K562 (cell line): Measurements from ENCODE around the gene BCCIP. TPM values are rescaled to one million over a fixed set of nuclear protein-coding genes. Genes with fewer than 3 reads are reported as not detected.
A peak's percentile ranks its signal among the peaks of the same experiment; 100 is the strongest.

Experiments used
- CBX5 ChIP-seq: IDR thresholded peaks from 2 replicates; pipeline ENCODE4 v1.6.1; 2014; ENCODE audit warnings: low read depth, borderline replicate concordance
- NCOA6 ChIP-seq: fragments of 450-650 bp; IDR thresholded peaks from 2 replicates; pipeline ENCODE4 v1.6.1; 2017; ENCODE audit warnings: mild to moderate bottlenecking
- NCOR1 ChIP-seq: fragments of 450-650 bp; IDR thresholded peaks from 2 replicates; pipeline ENCODE4 v1.6.1; 2016; ENCODE audit warnings: mild to moderate bottlenecking, moderate library complexity
- NFIC ChIP-seq: fragments of 450-650 bp; IDR thresholded peaks from 2 replicates; pipeline ENCODE4 v1.6.1; 2017; ENCODE audit warnings: mild to moderate bottlenecking, inconsistent platforms
- SIN3A ChIP-seq, 2 experiments: fragments of 150-350 bp in 1 of 2; IDR thresholded peaks; 2 replicates each; pipeline ENCODE4 v1.6.1; 2011 to 2016; ENCODE audit warnings: borderline replicate concordance in 2 of 2, low read depth in 2 of 2, low read length in 2 of 2, mild to moderate bottlenecking in 2 of 2, moderate library complexity in 2 of 2; ENCODE audit not compliant: control insufficient read depth in 1 of 2
- ZNF174 ChIP-seq: fragments of 250-450 bp; sonication (Bioruptor Pico); IDR thresholded peaks from 2 replicates; pipeline ENCODE4 v1.4.0; 2020; ENCODE audit warnings: mild to moderate bottlenecking
- ZNF175 ChIP-seq: fragments of 200-800 bp; sonication (Bioruptor generic); IDR thresholded peaks from 2 replicates; pipeline ENCODE4 v1.6.1; 2016; ENCODE audit warnings: low read depth, mild to moderate bottlenecking, missing genetic modification characterization, missing compliant biosample characterization
- polyA plus RNA-seq, 8 experiments: library from polyadenylated mRNA; depleted of rRNA in 4 of 8; stranded (reverse) in 5 of 8; unstranded in 3 of 8; fragments of >200 nt; fragmentation: Nextera tagmentation in 2 of 8; fragmentation: Illumina TruSeq in 1 of 8; extraction: Ambion mirVana in 2 of 8; extraction: Trizol in 1 of 8; gene quantifications; 2 replicates each; pipeline versions ENCODE4 v1.2.1 to v1.2.3, GENCODE V29; 2011 to 2014; ENCODE audit warnings: inconsistent platforms in 1 of 8, missing spikeins in 1 of 8
- total RNA-seq, 7 experiments: library from RNA; depleted of rRNA in 6 of 7; stranded (reverse); fragments of >200 nt in 6 of 7; fragmentation: Illumina TruSeq in 2 of 7; extraction: Trizol in 2 of 7; gene quantifications; 2 replicates each; pipeline versions ENCODE4 v1.2.1 to v1.2.3, GENCODE V29; 2011 to 2021; ENCODE audit warnings: low replicate concordance in 1 of 7
- TF ChIP-seq, protein P1 (sequence below), 2 experiments: fragments of 450-650 bp in 1 of 2; IDR thresholded peaks; 2 replicates each; pipeline ENCODE4 v1.6.1; 2011 to 2017; ENCODE audit warnings: low read depth in 2 of 2, antibody characterized with exemption in 1 of 2, borderline replicate concordance in 1 of 2, low read length in 1 of 2, mild to moderate bottlenecking in 1 of 2, mixed read lengths in 1 of 2; ENCODE audit not compliant: control insufficient read depth in 1 of 2

BCCIP gene
- total and polyA plus RNA-seq, 9 of the 15 experiments (the other 6 are each of a cell fraction or from before 2014, with no cell fraction given): 95.1 to 204 (median 163) TPM

DNA sequence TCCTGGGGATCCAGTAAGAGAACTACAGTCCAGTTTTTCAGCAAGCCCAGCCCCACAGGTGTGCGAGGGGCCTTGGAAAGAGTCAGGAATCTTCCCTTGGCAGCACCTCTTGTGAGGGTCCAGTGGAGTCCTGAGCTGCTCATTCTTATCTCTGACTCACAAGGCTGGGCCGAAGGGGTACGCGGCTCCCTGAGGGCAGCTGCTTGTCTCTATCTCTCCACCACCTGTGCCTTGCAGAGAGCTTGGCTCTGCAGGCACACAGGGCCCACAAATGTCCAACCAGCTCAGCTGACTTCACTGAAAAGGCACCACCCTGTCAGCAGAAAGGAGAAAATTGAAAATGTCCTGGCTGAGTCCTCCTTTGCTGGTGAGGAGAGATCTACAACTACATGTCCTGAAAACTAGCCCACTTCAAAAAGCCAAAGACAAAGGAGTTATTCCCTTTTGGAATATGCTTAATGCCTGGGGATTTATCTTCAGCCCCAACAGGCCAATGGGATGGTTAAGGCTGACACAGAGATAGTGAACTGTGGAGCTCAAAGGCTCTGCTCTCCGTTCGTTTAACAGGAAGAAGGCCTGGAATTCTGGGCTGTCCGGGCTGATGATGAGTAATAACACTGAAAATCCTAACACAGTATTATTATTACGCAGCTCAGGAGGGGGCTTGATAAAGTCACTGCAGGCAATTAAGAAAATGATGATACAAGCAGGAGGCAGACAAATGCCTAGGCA lies 23.7 kb upstream of the BCCIP start (continued):
- TF ChIP-seq NFIC: peak; percentile 10; the same call in 1 of the 2 replicates
- no peak for TF ChIP-seq NCOA6
- TF ChIP-seq, protein P1, sequence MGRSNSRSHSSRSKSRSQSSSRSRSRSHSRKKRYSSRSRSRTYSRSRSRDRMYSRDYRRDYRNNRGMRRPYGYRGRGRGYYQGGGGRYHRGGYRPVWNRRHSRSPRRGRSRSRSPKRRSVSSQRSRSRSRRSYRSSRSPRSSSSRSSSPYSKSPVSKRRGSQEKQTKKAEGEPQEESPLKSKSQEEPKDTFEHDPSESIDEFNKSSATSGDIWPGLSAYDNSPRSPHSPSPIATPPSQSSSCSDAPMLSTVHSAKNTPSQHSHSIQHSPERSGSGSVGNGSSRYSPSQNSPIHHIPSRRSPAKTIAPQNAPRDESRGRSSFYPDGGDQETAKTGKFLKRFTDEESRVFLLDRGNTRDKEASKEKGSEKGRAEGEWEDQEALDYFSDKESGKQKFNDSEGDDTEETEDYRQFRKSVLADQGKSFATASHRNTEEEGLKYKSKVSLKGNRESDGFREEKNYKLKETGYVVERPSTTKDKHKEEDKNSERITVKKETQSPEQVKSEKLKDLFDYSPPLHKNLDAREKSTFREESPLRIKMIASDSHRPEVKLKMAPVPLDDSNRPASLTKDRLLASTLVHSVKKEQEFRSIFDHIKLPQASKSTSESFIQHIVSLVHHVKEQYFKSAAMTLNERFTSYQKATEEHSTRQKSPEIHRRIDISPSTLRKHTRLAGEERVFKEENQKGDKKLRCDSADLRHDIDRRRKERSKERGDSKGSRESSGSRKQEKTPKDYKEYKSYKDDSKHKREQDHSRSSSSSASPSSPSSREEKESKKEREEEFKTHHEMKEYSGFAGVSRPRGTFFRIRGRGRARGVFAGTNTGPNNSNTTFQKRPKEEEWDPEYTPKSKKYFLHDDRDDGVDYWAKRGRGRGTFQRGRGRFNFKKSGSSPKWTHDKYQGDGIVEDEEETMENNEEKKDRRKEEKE (IDR thresholded peaks at IDR 0.05; ENCODE audit: borderline replicate concordance in 1 of 2, control insufficient read depth in 1 of 2, low read depth in 2 of 2, low read length in 1 of 2): no peak
- TF ChIP-seq NCOR1: peak; percentile 42; the same call in 1 of the 2 replicates
- no peak for TF ChIP-seq SIN3A (IDR thresholded peaks at IDR 0.05; ENCODE audit: borderline replicate concordance in 2 of 2, control insufficient read depth in 1 of 2, low read depth in 2 of 2, low read length in 2 of 2)
- no peak for TF ChIP-seq CBX5
- no peak for TF ChIP-seq ZNF174 (CRISPR knock-in tag)
- TF ChIP-seq ZNF175: no peak
